HEK293 (cell line): ENCODE results near the gene ARHGDIA.

Experiments used
- EGR2 ChIP-seq: fragments of 450-650 bp; formaldehyde crosslinking; IDR thresholded peaks from 2 replicates; pipeline ENCODE4 v1.5.1; 2016; ENCODE audit warnings: low read depth, missing biosample characterization, missing genetic modification characterization
- GLIS1 ChIP-seq: fragments of 450-650 bp; formaldehyde crosslinking; IDR thresholded peaks from 2 replicates; pipeline ENCODE4 v1.5.1; 2016; ENCODE audit warnings: missing biosample characterization, missing genetic modification characterization
- KLF9 ChIP-seq: fragments of 450-650 bp; formaldehyde crosslinking; IDR thresholded peaks from 2 replicates; pipeline ENCODE4 v1.5.1; 2016; ENCODE audit warnings: missing biosample characterization, missing genetic modification characterization, low read depth
- ZBTB17 ChIP-seq: fragments of 450-650 bp; formaldehyde crosslinking; IDR thresholded peaks from 2 replicates; pipeline ENCODE4 v1.5.1; 2016; ENCODE audit warnings: missing biosample characterization, missing genetic modification characterization
- ZNF10 ChIP-seq: fragments of 450-650 bp; formaldehyde crosslinking; IDR thresholded peaks from 2 replicates; pipeline ENCODE4 v1.5.1; 2017; ENCODE audit warnings: missing biosample characterization, missing genetic modification characterization
- ZNF184 ChIP-seq: fragments of 450-650 bp; IDR thresholded peaks from 2 replicates; pipeline ENCODE4 v1.5.1; 2018; ENCODE audit warnings: missing biosample characterization, mild to moderate bottlenecking, missing genetic modification characterization
- ZNF23 ChIP-seq: fragments of 450-650 bp; formaldehyde crosslinking; IDR thresholded peaks from 2 replicates; pipeline ENCODE4 v1.5.1; 2016; ENCODE audit warnings: missing biosample characterization, missing genetic modification characterization, borderline replicate concordance
- ZNF416 ChIP-seq: fragments of 450-650 bp; formaldehyde crosslinking; IDR thresholded peaks from 2 replicates; pipeline ENCODE4 v1.5.1; 2016; ENCODE audit warnings: missing biosample characterization, missing genetic modification characterization
- ZNF423 ChIP-seq: fragments of 450-650 bp; formaldehyde crosslinking; IDR thresholded peaks from 2 replicates; pipeline ENCODE4 v1.5.1; 2016; ENCODE audit warnings: missing biosample characterization, missing genetic modification characterization
- ZNF510 ChIP-seq: fragments of 450-650 bp; formaldehyde crosslinking; IDR thresholded peaks from 2 replicates; pipeline ENCODE4 v1.5.1; 2018; ENCODE audit warnings: mild to moderate bottlenecking, missing genetic modification characterization, missing biosample characterization; ENCODE audit not compliant: insufficient replicate concordance
- ZNF600 ChIP-seq: fragments of 450-650 bp; formaldehyde crosslinking; IDR thresholded peaks from 2 replicates; pipeline ENCODE4 v1.5.1; 2016; ENCODE audit warnings: missing biosample characterization, missing genetic modification characterization
- ZNF610 ChIP-seq: fragments of 450-650 bp; formaldehyde crosslinking; IDR thresholded peaks from 2 replicates; pipeline ENCODE4 v1.5.1; 2016; ENCODE audit warnings: missing biosample characterization, missing genetic modification characterization, borderline replicate concordance
- ZNF660 ChIP-seq: fragments of 450-650 bp; IDR thresholded peaks from 2 replicates; pipeline ENCODE4 v1.5.1; 2018; ENCODE audit warnings: missing biosample characterization, mild to moderate bottlenecking, missing genetic modification characterization
- ZNF707 ChIP-seq: fragments of 450-650 bp; formaldehyde crosslinking; IDR thresholded peaks from 2 replicates; pipeline ENCODE4 v1.5.1; 2016; ENCODE audit warnings: missing biosample characterization, missing genetic modification characterization
- ZNF776 ChIP-seq: fragments of 450-650 bp; formaldehyde crosslinking; IDR thresholded peaks from 2 replicates; pipeline ENCODE4 v1.5.0; 2017; ENCODE audit warnings: missing biosample characterization, missing genetic modification characterization, borderline replicate concordance
- ZNF843 ChIP-seq: fragments of 450-650 bp; formaldehyde crosslinking; IDR thresholded peaks from 2 replicates; pipeline ENCODE4 v1.5.1; 2016; ENCODE audit warnings: missing biosample characterization, missing genetic modification characterization
- TF ChIP-seq, protein P1 (sequence below): fragments of 450-650 bp; formaldehyde crosslinking; IDR thresholded peaks from 2 replicates; pipeline ENCODE4 v1.5.1; 2016; ENCODE audit warnings: missing biosample characterization, missing genetic modification characterization
- TF ChIP-seq, protein P2 (sequence below): fragments of 450-650 bp; formaldehyde crosslinking; IDR thresholded peaks from 2 replicates; pipeline ENCODE4 v1.5.1; 2016; ENCODE audit warnings: missing biosample characterization, missing genetic modification characterization
- TF ChIP-seq, protein P3 (sequence below): fragments of 450-650 bp; formaldehyde crosslinking; IDR thresholded peaks from 2 replicates; pipeline ENCODE4 v1.5.1; 2017; ENCODE audit warnings: missing biosample characterization, mild to moderate bottlenecking, missing genetic modification characterization, moderate library complexity
- TF ChIP-seq, protein P4 (sequence below): fragments of 450-650 bp; formaldehyde crosslinking; IDR thresholded peaks from 2 replicates; pipeline ENCODE4 v1.5.1; 2016; ENCODE audit warnings: missing biosample characterization, missing genetic modification characterization
- TF ChIP-seq, protein P5 (sequence below): fragments of 450-650 bp; formaldehyde crosslinking; IDR thresholded peaks from 2 replicates; pipeline ENCODE4 v1.5.1; 2016; ENCODE audit warnings: missing biosample characterization, missing genetic modification characterization, low read depth
- TF ChIP-seq, protein P6 (sequence below): fragments of 450-650 bp; formaldehyde crosslinking; IDR thresholded peaks from 2 replicates; pipeline ENCODE4 v1.5.1; 2016; ENCODE audit warnings: missing biosample characterization, missing genetic modification characterization
- TF ChIP-seq, protein P7 (sequence below): fragments of 450-650 bp; formaldehyde crosslinking; IDR thresholded peaks from 2 replicates; pipeline ENCODE4 v1.5.1; 2016; ENCODE audit warnings: missing biosample characterization, missing genetic modification characterization, borderline replicate concordance

The ARHGDIA gene

DNA sequence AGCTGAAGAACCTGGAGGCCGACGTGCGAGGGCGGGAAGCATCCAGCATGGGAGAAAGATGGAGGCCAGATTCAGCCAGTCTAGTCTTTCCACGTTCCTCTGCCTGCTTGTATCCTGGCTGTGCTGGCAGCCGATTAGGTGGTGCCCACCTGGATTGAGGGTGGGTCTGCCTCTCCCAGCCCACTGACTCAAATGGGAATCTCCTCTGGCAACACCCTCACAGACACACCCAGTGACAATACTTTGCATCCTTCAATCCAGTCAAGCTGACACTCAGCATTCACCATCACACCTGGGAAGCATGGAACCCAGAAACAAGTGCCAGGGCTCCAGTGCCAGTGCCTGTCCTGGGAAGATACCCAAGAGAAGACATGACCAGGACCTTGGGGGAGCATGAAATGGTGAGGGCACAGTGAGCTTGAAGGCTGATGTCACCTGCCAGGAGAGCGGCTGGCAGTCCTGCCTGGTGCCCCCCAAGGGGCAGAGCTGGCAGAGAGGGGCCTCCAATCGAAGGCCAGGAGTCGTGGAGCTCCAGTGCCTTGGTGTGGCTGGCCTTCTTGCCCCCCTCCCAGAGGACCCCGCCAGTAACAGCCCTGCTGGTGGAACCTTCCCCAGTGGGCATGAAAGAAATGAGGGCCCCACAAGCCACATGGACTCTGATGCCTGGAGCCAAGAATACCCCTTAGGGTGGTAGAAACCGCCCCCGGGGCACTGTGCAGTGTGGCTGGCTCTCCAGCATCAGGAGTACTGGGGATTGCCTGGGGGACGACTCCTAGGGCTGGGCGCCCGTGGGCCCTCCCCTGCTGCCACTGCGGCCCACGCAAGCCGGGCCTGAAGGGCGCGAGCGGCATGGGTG is 30.3 kb upstream of the ARHGDIA start (continued):
- TF ChIP-seq, protein P1, sequence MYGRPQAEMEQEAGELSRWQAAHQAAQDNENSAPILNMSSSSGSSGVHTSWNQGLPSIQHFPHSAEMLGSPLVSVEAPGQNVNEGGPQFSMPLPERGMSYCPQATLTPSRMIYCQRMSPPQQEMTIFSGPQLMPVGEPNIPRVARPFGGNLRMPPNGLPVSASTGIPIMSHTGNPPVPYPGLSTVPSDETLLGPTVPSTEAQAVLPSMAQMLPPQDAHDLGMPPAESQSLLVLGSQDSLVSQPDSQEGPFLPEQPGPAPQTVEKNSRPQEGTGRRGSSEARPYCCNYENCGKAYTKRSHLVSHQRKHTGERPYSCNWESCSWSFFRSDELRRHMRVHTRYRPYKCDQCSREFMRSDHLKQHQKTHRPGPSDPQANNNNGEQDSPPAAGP (tag by site-specific recombination) = no peak
- no peak for TF ChIP-seq ZNF600 (tag by site-specific recombination)
- no peak for TF ChIP-seq ZNF416 (tag by site-specific recombination)
- TF ChIP-seq, protein P2, sequence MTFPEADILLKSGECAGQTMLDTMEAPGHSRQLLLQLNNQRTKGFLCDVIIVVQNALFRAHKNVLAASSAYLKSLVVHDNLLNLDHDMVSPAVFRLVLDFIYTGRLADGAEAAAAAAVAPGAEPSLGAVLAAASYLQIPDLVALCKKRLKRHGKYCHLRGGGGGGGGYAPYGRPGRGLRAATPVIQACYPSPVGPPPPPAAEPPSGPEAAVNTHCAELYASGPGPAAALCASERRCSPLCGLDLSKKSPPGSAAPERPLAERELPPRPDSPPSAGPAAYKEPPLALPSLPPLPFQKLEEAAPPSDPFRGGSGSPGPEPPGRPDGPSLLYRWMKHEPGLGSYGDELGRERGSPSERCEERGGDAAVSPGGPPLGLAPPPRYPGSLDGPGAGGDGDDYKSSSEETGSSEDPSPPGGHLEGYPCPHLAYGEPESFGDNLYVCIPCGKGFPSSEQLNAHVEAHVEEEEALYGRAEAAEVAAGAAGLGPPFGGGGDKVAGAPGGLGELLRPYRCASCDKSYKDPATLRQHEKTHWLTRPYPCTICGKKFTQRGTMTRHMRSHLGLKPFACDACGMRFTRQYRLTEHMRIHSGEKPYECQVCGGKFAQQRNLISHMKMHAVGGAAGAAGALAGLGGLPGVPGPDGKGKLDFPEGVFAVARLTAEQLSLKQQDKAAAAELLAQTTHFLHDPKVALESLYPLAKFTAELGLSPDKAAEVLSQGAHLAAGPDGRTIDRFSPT (tag by site-specific recombination) = peak; percentile 67; the same call in 1 of the 2 replicates
- TF ChIP-seq ZBTB17 (tag by site-specific recombination) = peak; percentile 23; the same call in 1 of the 2 replicates
- TF ChIP-seq, protein P3, sequence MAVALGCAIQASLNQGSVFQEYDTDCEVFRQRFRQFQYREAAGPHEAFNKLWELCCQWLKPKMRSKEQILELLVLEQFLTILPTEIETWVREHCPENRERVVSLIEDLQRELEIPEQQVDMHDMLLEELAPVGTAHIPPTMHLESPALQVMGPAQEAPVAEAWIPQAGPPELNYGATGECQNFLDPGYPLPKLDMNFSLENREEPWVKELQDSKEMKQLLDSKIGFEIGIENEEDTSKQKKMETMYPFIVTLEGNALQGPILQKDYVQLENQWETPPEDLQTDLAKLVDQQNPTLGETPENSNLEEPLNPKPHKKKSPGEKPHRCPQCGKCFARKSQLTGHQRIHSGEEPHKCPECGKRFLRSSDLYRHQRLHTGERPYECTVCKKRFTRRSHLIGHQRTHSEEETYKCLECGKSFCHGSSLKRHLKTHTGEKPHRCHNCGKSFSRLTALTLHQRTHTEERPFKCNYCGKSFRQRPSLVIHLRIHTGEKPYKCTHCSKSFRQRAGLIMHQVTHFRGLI (tag by site-specific recombination) = no peak
- TF ChIP-seq ZNF707 (tag by site-specific recombination) = no peak
- TF ChIP-seq, protein P4, sequence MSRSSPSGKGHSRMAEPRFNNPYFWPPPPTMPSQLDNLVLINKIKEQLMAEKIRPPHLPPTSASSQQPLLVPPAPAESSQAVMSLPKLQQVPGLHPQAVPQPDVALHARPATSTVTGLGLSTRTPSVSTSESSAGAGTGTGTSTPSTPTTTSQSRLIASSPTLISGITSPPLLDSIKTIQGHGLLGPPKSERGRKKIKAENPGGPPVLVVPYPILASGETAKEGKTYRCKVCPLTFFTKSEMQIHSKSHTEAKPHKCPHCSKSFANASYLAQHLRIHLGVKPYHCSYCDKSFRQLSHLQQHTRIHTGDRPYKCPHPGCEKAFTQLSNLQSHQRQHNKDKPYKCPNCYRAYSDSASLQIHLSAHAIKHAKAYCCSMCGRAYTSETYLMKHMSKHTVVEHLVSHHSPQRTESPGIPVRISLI = no peak
- no peak for TF ChIP-seq KLF9
- TF ChIP-seq, protein P5, sequence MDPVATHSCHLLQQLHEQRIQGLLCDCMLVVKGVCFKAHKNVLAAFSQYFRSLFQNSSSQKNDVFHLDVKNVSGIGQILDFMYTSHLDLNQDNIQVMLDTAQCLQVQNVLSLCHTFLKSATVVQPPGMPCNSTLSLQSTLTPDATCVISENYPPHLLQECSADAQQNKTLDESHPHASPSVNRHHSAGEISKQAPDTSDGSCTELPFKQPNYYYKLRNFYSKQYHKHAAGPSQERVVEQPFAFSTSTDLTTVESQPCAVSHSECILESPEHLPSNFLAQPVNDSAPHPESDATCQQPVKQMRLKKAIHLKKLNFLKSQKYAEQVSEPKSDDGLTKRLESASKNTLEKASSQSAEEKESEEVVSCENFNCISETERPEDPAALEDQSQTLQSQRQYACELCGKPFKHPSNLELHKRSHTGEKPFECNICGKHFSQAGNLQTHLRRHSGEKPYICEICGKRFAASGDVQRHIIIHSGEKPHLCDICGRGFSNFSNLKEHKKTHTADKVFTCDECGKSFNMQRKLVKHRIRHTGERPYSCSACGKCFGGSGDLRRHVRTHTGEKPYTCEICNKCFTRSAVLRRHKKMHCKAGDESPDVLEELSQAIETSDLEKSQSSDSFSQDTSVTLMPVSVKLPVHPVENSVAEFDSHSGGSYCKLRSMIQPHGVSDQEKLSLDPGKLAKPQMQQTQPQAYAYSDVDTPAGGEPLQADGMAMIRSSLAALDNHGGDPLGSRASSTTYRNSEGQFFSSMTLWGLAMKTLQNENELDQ (tag by site-specific recombination) = no peak
- TF ChIP-seq ZNF23 (tag by site-specific recombination) = no peak
- no peak for TF ChIP-seq ZNF10 (tag by site-specific recombination)
- no peak for TF ChIP-seq ZNF660
- no peak for TF ChIP-seq ZNF184
- peak; percentile 5; the same call in 1 of the 2 replicates for TF ChIP-seq EGR2 (tag by site-specific recombination)
- TF ChIP-seq, protein P6, sequence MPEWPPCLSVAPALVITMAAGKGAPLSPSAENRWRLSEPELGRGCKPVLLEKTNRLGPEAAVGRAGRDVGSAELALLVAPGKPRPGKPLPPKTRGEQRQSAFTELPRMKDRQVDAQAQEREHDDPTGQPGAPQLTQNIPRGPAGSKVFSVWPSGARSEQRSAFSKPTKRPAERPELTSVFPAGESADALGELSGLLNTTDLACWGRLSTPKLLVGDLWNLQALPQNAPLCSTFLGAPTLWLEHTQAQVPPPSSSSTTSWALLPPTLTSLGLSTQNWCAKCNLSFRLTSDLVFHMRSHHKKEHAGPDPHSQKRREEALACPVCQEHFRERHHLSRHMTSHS (tag by site-specific recombination) = no peak
- TF ChIP-seq ZNF776 (tag by site-specific recombination) = no peak
- TF ChIP-seq GLIS1 (tag by site-specific recombination) = no peak
- TF ChIP-seq, protein P7, sequence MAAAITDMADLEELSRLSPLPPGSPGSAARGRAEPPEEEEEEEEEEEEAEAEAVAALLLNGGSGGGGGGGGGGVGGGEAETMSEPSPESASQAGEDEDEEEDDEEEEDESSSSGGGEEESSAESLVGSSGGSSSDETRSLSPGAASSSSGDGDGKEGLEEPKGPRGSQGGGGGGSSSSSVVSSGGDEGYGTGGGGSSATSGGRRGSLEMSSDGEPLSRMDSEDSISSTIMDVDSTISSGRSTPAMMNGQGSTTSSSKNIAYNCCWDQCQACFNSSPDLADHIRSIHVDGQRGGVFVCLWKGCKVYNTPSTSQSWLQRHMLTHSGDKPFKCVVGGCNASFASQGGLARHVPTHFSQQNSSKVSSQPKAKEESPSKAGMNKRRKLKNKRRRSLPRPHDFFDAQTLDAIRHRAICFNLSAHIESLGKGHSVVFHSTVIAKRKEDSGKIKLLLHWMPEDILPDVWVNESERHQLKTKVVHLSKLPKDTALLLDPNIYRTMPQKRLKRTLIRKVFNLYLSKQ (tag by site-specific recombination) = no peak
- no peak for TF ChIP-seq ZNF423 (tag by site-specific recombination)
- TF ChIP-seq ZNF610 = no peak
- TF ChIP-seq ZNF843 (tag by site-specific recombination) = no peak
- no peak for TF ChIP-seq ZNF510 (tag by site-specific recombination)
